ENCODE measurements around the gene SORT1. TPM values are rescaled to one million over a fixed set of nuclear protein-coding genes. Genes with fewer than 3 reads are reported as not detected.

Gene SORT1
- total RNA-seq, 8 experiments from 2014 or later = 6.7 to 52.3 (median 41.4) TPM

DNA sequence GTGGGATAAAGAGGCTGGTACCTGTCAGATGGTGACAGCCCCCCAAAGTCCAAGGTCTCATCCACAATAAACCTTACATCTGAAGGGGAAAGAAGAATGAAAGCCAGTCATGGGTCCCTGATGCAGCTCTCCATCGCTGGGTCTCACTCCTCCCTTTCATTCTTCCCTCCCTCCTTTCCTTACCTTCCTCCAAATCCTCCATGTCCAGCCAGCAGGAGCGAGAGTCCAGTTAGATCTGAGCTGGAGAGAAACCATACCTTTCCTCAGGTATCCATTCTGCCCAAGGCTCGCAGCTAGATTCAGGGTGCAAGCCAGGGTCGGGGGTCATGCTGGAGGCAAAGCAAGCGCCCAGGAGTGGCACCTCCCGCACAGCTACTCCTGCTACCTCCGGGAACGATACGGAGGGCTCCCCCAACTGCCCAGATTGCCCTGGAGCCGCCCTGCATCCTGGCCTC, 115.2 kb downstream of the SORT1 start:
- ATAC-seq (replicated peaks in 6 of 8) = peak in 3 of 8 experiments; percentile 7 to 13 (median 11)

GRCh38 chr1:109281680-109282496, 115.8 kb downstream of the SORT1 start:
- Histone ChIP-seq H3K4me3 (peak overlapping the region; percentile 38 to 63 (median 49)), H3K4me1 (replicated peaks in 1 of 2) (peaks cover 31 to 39% of the 10 kb centered on the region in 2 donors), H3K27ac (no peak overlapping the region)
- no peak for ATAC-seq (replicated peaks in 6 of 8)
- 0 to 77% (median 33%) methylated on average over 1 to 21 of the region's 28 CpGs; no CpG with 5 or more reads in 1 of the 10 experiments for WGBS, 10 experiments
- in situ Hi-C loops (cut with MboI; ENCODE audit: low pct_unique_long_range_greater_than_20kb in 2 of 9, low sequenced_read_pairs in 9 of 9, unreplicated experiment in 9 of 9) = no loop called here

More for the DNA sequence above, 115.2 kb downstream of the SORT1 start:
- peaks cover 27 to 34% of the 10 kb centered on the region in 2 donors for H3K4me1 ChIP-seq (replicated peaks in 1 of 2)
- 0 to 28% (median 0%) methylated on average over 1 to 9 of the region's 10 CpGs; no CpG with 5 or more reads in 3 of the 10 experiments for WGBS, 10 experiments
- H3K4me3 ChIP-seq = peak overlapping the region; percentile 38 to 63 (median 49)
- no peak overlapping the region for H3K27ac ChIP-seq
- in situ Hi-C loops (cut with MboI; ENCODE audit: low pct_unique_long_range_greater_than_20kb in 2 of 9, low sequenced_read_pairs in 9 of 9, unreplicated experiment in 9 of 9) = no loop called here

- Histone ChIP-seq H3K4me3 (no peak overlapping the region), H3K4me1 (replicated peaks in 1 of 2) (peaks cover 31 to 39% of the 10 kb centered on the region in 2 donors), H3K27ac (no peak overlapping the region)
- 80 to 100% (median 96%) methylated on average over 1 to 8 of the region's 12 CpGs; no CpG with 5 or more reads in 4 of the 10 experiments for WGBS, 10 experiments
- in situ Hi-C loops (cut with MboI; ENCODE audit: low pct_unique_long_range_greater_than_20kb in 2 of 9, low sequenced_read_pairs in 9 of 9, unreplicated experiment in 9 of 9) = no loop called here
- ATAC-seq (replicated peaks in 6 of 8) = no peak
Observed at GRCh38 chr1:109280862-109281261, 116.9 kb downstream of the SORT1 start.

GRCh38 chr1:109279615-109280278, 118.0 kb downstream of the SORT1 start:
- peaks cover 37 to 41% of the 10 kb centered on the region in 2 donors for H3K4me1 ChIP-seq (replicated peaks in 1 of 2)
- WGBS, 10 experiments = 89 to 100% (median 99%) methylated on average over 1 to 5 of the region's 5 CpGs; no CpG with 5 or more reads in 2 of the 10 experiments
- in situ Hi-C loops (cut with MboI; ENCODE audit: low pct_unique_long_range_greater_than_20kb in 2 of 9, low sequenced_read_pairs in 9 of 9, unreplicated experiment in 9 of 9) = loop anchor here in 1 of 9 experiments (10.0 kb wide), 1 partner anchor 115 kb away; the partner anchor contains the start of gene SORT1
- H3K27ac ChIP-seq = no peak overlapping the region
- no peak for ATAC-seq (replicated peaks in 6 of 8)
- H3K4me3 ChIP-seq = no peak overlapping the region

DNA sequence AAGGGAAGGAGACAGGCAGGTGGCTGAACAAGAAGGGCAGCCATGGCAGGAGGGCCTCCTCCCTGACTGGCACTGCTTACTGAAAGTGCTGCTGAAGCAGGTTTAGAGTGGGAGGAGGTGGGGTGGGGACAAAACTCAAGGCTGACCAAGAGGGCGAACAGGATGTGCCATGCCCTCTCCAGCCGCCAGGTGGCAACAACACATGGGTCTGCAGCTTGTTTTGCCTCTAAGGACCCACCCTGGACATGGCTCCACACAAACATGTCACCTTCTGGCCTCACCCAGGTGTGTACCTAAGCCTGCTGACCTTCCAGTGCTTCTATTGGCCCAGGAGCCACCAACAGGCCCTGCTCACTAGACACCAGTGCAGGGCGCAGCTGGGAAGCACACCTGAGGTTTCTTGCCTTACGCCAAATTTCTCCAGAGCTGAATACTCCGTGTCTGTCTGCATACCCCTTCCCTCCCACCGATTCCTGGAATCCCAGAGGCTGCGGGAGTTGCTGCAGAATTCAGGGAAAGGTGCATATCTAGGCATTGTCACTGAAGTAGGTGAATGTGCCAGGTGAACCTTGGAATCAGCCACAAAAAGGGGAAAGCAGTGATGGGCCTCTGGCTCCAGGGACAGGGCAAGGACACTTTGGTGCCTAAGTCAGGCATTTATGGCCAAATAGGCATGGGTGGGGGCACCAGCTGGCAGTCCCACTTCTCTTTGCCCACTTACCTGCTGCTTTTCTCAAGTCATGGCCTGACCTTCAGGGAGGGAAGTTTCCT, 120.1 kb downstream of the SORT1 start:
- Histone ChIP-seq H3K4me3 (no peak overlapping the region), H3K27ac (peak overlapping the region; percentile 1 to 20), H3K4me1 (replicated peaks in 1 of 2) (peaks cover 34 to 36% of the 10 kb centered on the region in 2 donors)
- in situ Hi-C loops (cut with MboI; ENCODE audit: low pct_unique_long_range_greater_than_20kb in 2 of 9, low sequenced_read_pairs in 9 of 9, unreplicated experiment in 9 of 9) = loop anchor here in 1 of 9 experiments (10.0 kb wide), 1 partner anchor 117 kb away; the partner anchor contains the start of gene SORT1
- ATAC-seq (replicated peaks in 6 of 8) = peak; percentile 15 to 75 (median 64)
- 20 to 100% (median 72%) methylated on average over 1 to 7 of the region's 7 CpGs; no CpG with 5 or more reads in 3 of the 10 experiments for WGBS, 10 experiments

GRCh38 chr1:109275706-109276345, 121.9 kb downstream of the SORT1 start:
- 60 to 94% (median 76%) methylated on average over 1 to 8 of the region's 9 CpGs; no CpG with 5 or more reads in 4 of the 10 experiments for WGBS, 10 experiments
- Histone ChIP-seq H3K4me1 (replicated peaks in 1 of 2) (peaks cover 23 to 24% of the 10 kb centered on the region in 2 donors), H3K27ac (no peak overlapping the region), H3K4me3 (no peak overlapping the region)
- ATAC-seq (replicated peaks in 6 of 8) = peak in 6 of 8 experiments; percentile 0 to 46 (median 30)
- in situ Hi-C loops (cut with MboI; ENCODE audit: low pct_unique_long_range_greater_than_20kb in 2 of 9, low sequenced_read_pairs in 9 of 9, unreplicated experiment in 9 of 9) = loop anchor here in 1 of 9 experiments (10.0 kb wide), 1 partner anchor 119 kb away; the partner anchor contains the start of gene SORT1

DNA sequence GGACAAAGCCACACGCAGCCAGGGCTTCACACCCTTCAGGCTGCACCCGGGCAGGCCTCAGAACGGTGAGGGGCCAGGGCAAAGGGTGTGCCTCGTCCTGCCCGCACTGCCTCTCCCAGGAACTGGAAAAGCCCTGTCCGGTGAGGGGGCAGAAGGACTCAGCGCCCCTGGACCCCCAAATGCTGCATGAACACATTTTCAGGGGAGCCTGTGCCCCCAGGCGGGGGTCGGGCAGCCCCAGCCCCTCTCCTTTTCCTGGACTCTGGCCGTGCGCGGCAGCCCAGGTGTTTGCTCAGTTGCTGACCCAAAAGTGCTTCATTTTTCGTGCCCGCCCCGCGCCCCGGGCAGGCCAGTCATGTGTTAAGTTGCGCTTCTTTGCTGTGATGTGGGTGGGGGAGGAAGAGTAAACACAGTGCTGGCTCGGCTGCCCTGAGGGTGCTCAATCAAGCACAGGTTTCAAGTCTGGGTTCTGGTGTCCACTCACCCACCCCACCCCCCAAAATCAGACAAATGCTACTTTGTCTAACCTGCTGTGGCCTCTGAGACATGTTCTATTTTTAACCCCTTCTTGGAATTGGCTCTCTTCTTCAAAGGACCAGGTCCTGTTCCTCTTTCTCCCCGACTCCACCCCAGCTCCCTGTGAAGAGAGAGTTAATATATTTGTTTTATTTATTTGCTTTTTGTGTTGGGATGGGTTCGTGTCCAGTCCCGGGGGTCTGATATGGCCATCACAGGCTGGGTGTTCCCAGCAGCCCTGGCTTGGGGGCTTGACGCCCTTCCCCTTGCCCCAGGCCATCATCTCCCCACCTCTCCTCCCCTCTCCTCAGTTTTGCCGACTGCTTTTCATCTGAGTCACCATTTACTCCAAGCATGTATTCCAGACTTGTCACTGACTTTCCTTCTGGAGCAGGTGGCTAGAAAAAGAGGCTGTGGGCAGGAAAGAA, 122.9 kb downstream of the SORT1 start:
- Histone ChIP-seq H3K4me3 (no peak overlapping the region), H3K4me1 (replicated peaks in 1 of 2) (peaks cover 23 to 24% of the 10 kb centered on the region in 2 donors), H3K27ac (peak overlapping the region; percentile 38 to 41)
- in situ Hi-C loops (cut with MboI; ENCODE audit: low pct_unique_long_range_greater_than_20kb in 2 of 9, low sequenced_read_pairs in 9 of 9, unreplicated experiment in 9 of 9) = loop anchor here in 3 of 9 experiments (10.0 to 25.0 kb wide), 2 partner anchors 112 to 120 kb away; partner anchors contain the start of gene SORT1 (in 3 of the 3)
- ATAC-seq (replicated peaks in 6 of 8) = peak; percentile 8 to 75 (median 64)
- WGBS, 10 experiments = 17 to 80% (median 42%) methylated on average over 2 to 18 of the region's 24 CpGs; no CpG with 5 or more reads in 4 of the 10 experiments

DNA sequence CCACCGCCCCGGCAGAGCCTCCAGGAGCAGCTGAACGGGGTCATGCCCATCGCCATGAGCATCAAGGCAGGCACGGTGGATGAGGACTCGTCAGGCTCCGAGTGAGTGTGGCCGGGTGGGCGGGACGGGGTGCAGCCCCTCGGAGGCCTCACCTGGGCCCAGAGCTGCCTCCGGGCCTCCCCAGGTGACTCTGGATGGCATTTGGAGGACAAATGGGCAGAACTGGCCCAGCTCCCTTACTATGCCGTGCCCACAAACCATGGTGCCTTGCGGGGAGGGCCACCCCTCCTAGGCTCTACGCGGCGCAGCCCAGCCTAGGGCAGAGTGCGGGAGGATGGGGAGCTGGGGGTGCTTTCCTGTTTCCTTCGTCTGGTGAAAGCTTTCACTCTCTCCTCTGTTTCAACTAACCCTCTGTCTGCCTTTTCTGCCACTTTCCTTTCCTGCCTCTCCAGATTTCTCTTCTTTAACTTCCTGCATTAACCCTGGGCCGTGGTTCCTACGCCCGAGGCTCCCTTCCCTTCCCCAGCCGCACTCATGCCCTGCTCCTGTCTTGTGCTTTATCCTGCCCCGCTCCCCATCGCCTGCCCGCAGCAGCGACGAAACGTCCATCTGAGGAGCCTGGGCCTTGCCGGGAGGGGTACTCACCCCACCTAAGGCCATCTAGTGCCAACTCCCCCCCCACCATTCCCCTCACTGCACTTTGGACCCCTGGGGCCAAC, 124.0 kb downstream of the SORT1 start:
- 44 to 93% (median 67%) methylated on average over 3 to 12 of the region's 30 CpGs; no CpG with 5 or more reads in 3 of the 10 experiments for WGBS, 10 experiments
- Histone ChIP-seq H3K27ac (peak overlapping the region in 1 of 2 donors; percentile 41), H3K4me1 (replicated peaks in 1 of 2) (peaks cover 23 to 24% of the 10 kb centered on the region in 2 donors), H3K4me3 (no peak overlapping the region)
- ATAC-seq (replicated peaks in 6 of 8) = no peak
- in situ Hi-C loops (cut with MboI; ENCODE audit: low pct_unique_long_range_greater_than_20kb in 2 of 9, low sequenced_read_pairs in 9 of 9, unreplicated experiment in 9 of 9) = loop anchor here in 3 of 9 experiments (10.0 to 25.0 kb wide), 2 partner anchors 114 to 121 kb away; partner anchors contain the start of gene SORT1 (in 3 of the 3)

DNA sequence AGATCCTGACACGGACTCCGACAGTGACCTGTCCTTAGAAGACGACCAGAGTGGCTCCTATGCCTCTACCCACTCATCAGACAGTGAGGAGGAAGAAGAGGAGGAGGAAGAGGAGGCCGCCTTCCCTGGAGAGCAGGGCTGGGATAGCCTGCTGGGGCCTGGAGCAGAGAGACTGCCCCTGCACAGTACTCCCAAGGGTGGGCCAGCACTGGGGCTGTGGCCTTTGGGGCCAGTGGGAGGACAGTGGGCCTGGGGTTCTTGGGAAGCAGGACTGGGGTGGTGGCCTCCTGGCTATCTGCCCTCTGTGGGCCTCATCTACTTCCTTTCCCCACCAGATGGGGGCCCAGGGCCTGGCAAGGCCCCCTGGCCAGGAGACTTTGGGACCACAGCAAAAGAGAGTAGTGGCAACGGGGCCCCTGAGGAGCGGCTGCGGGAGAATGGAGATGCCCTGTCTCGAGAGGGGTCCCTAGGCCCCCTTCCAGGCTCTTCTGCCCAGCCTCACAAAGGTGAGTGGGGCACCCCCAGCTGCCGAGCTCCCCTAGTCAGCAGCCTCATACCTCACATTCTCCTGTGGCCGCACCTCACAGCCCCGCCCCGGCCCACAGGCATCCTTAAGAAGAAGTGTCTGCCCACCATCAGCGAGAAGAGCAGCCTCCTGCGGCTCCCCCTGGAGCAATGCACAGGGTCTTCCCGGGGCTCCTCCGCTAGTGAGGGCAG, 124.7 kb downstream of the SORT1 start:
- peak in 1 of 8 experiments; percentile 0 for ATAC-seq (replicated peaks in 6 of 8)
- Histone ChIP-seq H3K4me1 (replicated peaks in 1 of 2) (peaks cover 23 to 24% of the 10 kb centered on the region in 2 donors), H3K4me3 (no peak overlapping the region), H3K27ac (no peak overlapping the region)
- 80 to 100% (median 93%) methylated on average over 1 to 9 of the region's 16 CpGs; no CpG with 5 or more reads in 6 of the 10 experiments for WGBS, 10 experiments
- in situ Hi-C loops (cut with MboI; ENCODE audit: low pct_unique_long_range_greater_than_20kb in 2 of 9, low sequenced_read_pairs in 9 of 9, unreplicated experiment in 9 of 9) = loop anchor here in 3 of 9 experiments (10.0 to 25.0 kb wide), 2 partner anchors 114 to 122 kb away; partner anchors contain the start of gene SORT1 (in 3 of the 3)
